Effector memory CD8-positive, alpha-beta T cell (primary cell): ENCODE results near the gene SH3RF3.

ENCODE experiments used
- ATAC-seq: fragments of 150-1000 bp; cut with Tn5 transposase; replicated peaks from 2 replicates; pipeline ENCODE4 v1.10.0; 2021; ENCODE audit warnings: mild to moderate bottlenecking, moderate library complexity
- DNase-seq, 3 experiments: peaks; one replicate each; pipeline ENCODE4 v3.0.0; 2021
- H3K27ac Mint-ChIP-seq, 2 donors: one replicate each; pipeline ENCODE4 v1.8.0; 2022; ENCODE audit warnings: mild to moderate bottlenecking in 2 of 2, mixed read lengths in 2 of 2, moderate library complexity in 2 of 2
- H3K27me3 Mint-ChIP-seq, 2 donors: one replicate each; pipeline ENCODE4 v1.8.0; 2022; ENCODE audit warnings: mixed read lengths in 2 of 2
- H3K36me3 Mint-ChIP-seq: one replicate; pipeline ENCODE4 v1.8.0; 2022; ENCODE audit warnings: mild to moderate bottlenecking, moderate library complexity, mixed read lengths; ENCODE audit not compliant: insufficient read depth
- H3K4me1 Mint-ChIP-seq, 2 donors: one replicate each; pipeline ENCODE4 v1.8.0; 2022; ENCODE audit warnings: low read depth in 2 of 2, mixed read lengths in 2 of 2
- H3K4me3 Mint-ChIP-seq, 2 donors: one replicate each; pipeline ENCODE4 v1.8.0; 2022; ENCODE audit warnings: mild to moderate bottlenecking in 2 of 2, mixed read lengths in 2 of 2, moderate library complexity in 2 of 2
- H3K9me3 Mint-ChIP-seq, 2 donors: one replicate each; pipeline ENCODE4 v1.8.0; 2022; ENCODE audit warnings: mixed read lengths in 2 of 2

The SH3RF3 gene

GRCh38 chr2:109326306-109326705 is 197.3 kb downstream of the SH3RF3 start:
- H3K9me3 Mint-ChIP-seq = no peaks in the 10 kb centered on the region
- H3K4me3 Mint-ChIP-seq = no peak overlapping the region
- DNase-seq (no peak), ATAC-seq (no peak)
- no peaks in the 10 kb centered on the region for H3K36me3 Mint-ChIP-seq
- peaks cover 27% of the 10 kb centered on the region in 2 donors for H3K27me3 Mint-ChIP-seq
- no peak overlapping the region for H3K27ac Mint-ChIP-seq
- H3K4me1 Mint-ChIP-seq = peaks cover 0 to 2% of the 10 kb centered on the region in 2 donors

GRCh38 chr2:109330056-109330455 is 201.1 kb downstream of the SH3RF3 start:
- Mint-ChIP-seq H3K27me3 (peaks cover 27 to 35% of the 10 kb centered on the region in 2 donors), H3K4me3 (no peak overlapping the region)

GRCh38 chr2:109331081-109331480 is 202.1 kb downstream of the SH3RF3 start:
- H3K27me3 Mint-ChIP-seq = peaks cover 30% of the 10 kb centered on the region in 2 donors
- H3K36me3 Mint-ChIP-seq = no peaks in the 10 kb centered on the region
- ATAC-seq (no peak), DNase-seq (no peak)
- peaks cover 13 to 24% of the 10 kb centered on the region in 2 donors for H3K4me1 Mint-ChIP-seq
- peak overlapping the region in 1 of 2 donors; percentile 16 for H3K27ac Mint-ChIP-seq
- no peak overlapping the region for H3K4me3 Mint-ChIP-seq
- no peaks in the 10 kb centered on the region for H3K9me3 Mint-ChIP-seq

More at GRCh38 chr2:109330056-109330455, 201.1 kb downstream of the SH3RF3 start:
- H3K9me3 Mint-ChIP-seq = no peaks in the 10 kb centered on the region
- DNase-seq (no peak), ATAC-seq (no peak)
- H3K4me1 Mint-ChIP-seq = peaks cover 5 to 16% of the 10 kb centered on the region in 2 donors
- H3K36me3 Mint-ChIP-seq = no peaks in the 10 kb centered on the region
- no peak overlapping the region for H3K27ac Mint-ChIP-seq

- peak overlapping the region; percentile 71 to 83 for H3K4me3 Mint-ChIP-seq
- DNase-seq (no peak), ATAC-seq (peak; percentile 39)
- H3K4me1 Mint-ChIP-seq = peaks cover 13 to 26% of the 10 kb centered on the region in 2 donors
- peak overlapping the region in 1 of 2 donors; percentile 89 for H3K27ac Mint-ChIP-seq
- H3K9me3 Mint-ChIP-seq = no peaks in the 10 kb centered on the region
- H3K27me3 Mint-ChIP-seq = peaks cover 24 to 29% of the 10 kb centered on the region in 2 donors
- no peaks in the 10 kb centered on the region for H3K36me3 Mint-ChIP-seq
These were observed 203.2 kb downstream of the SH3RF3 start for GRCh38 chr2:109331896-109332848.

GRCh38 chr2:109332880-109333279 is 203.9 kb downstream of the SH3RF3 start:
- DNase-seq (no peak), ATAC-seq (no peak)
- Mint-ChIP-seq H3K4me1 (peaks cover 13 to 26% of the 10 kb centered on the region in 2 donors), H3K27me3 (peaks cover 27 to 34% of the 10 kb centered on the region in 2 donors), H3K4me3 (no peak overlapping the region), H3K9me3 (no peaks in the 10 kb centered on the region), H3K36me3 (no peaks in the 10 kb centered on the region), H3K27ac (no peak overlapping the region)

GRCh38 chr2:109333414-109334210 is 204.6 kb downstream of the SH3RF3 start:
- no peaks in the 10 kb centered on the region for H3K9me3 Mint-ChIP-seq
- no peak overlapping the region for H3K4me3 Mint-ChIP-seq
- no peak for DNase-seq
- peaks cover 21 to 33% of the 10 kb centered on the region in 2 donors for H3K27me3 Mint-ChIP-seq
- H3K36me3 Mint-ChIP-seq = no peaks in the 10 kb centered on the region
- H3K4me1 Mint-ChIP-seq = peaks cover 13 to 26% of the 10 kb centered on the region in 2 donors
- no peak for ATAC-seq
- no peak overlapping the region for H3K27ac Mint-ChIP-seq

- no peaks in the 10 kb centered on the region for H3K36me3 Mint-ChIP-seq
- no peak for DNase-seq
- ATAC-seq = peak; percentile 26
- H3K27ac Mint-ChIP-seq = peak overlapping the region in 1 of 2 donors; percentile 11
- peak overlapping the region; percentile 31 to 47 for H3K4me3 Mint-ChIP-seq
- no peaks in the 10 kb centered on the region for H3K9me3 Mint-ChIP-seq
- H3K4me1 Mint-ChIP-seq = peaks cover 13 to 23% of the 10 kb centered on the region in 2 donors
- peaks cover 13 to 30% of the 10 kb centered on the region in 2 donors for H3K27me3 Mint-ChIP-seq
These were observed 206.7 kb downstream of the SH3RF3 start for GRCh38 chr2:109335631-109336176.

- Mint-ChIP-seq H3K27ac (no peak overlapping the region), H3K27me3 (peaks cover 13 to 30% of the 10 kb centered on the region in 2 donors), H3K36me3 (no peaks in the 10 kb centered on the region), H3K9me3 (no peaks in the 10 kb centered on the region), H3K4me3 (no peak overlapping the region), H3K4me1 (peaks cover 13 to 23% of the 10 kb centered on the region in 2 donors)
- ATAC-seq = no peak
- no peak for DNase-seq
These were observed 207.3 kb downstream of the SH3RF3 start for GRCh38 chr2:109336296-109336695.

- Mint-ChIP-seq H3K36me3 (no peaks in the 10 kb centered on the region), H3K4me1 (peaks cover 10 to 20% of the 10 kb centered on the region in 2 donors), H3K4me3 (no peak overlapping the region), H3K27ac (no peak overlapping the region), H3K27me3 (peaks cover 13 to 26% of the 10 kb centered on the region in 2 donors), H3K9me3 (no peaks in the 10 kb centered on the region)
- DNase-seq = no peak
- no peak for ATAC-seq
These were observed 208.2 kb downstream of the SH3RF3 start for GRCh38 chr2:109337221-109337620.

GRCh38 chr2:109339519-109339966 is 210.5 kb downstream of the SH3RF3 start:
- H3K27me3 Mint-ChIP-seq = peaks cover 13 to 21% of the 10 kb centered on the region in 2 donors
- H3K9me3 Mint-ChIP-seq = no peaks in the 10 kb centered on the region
- no peak overlapping the region for H3K4me3 Mint-ChIP-seq
- DNase-seq (no peak), ATAC-seq (no peak)
- no peaks in the 10 kb centered on the region for H3K36me3 Mint-ChIP-seq
- H3K4me1 Mint-ChIP-seq = peaks cover 8 to 10% of the 10 kb centered on the region in 2 donors
- no peak overlapping the region for H3K27ac Mint-ChIP-seq

GRCh38 chr2:109340381-109340780 is 211.4 kb downstream of the SH3RF3 start:
- Mint-ChIP-seq H3K27me3 (peaks cover 9 to 21% of the 10 kb centered on the region in 2 donors), H3K36me3 (no peaks in the 10 kb centered on the region), H3K4me3 (no peak overlapping the region), H3K4me1 (peaks cover 5 to 6% of the 10 kb centered on the region in 2 donors), H3K27ac (no peak overlapping the region), H3K9me3 (no peaks in the 10 kb centered on the region)
- DNase-seq (no peak), ATAC-seq (no peak)

GRCh38 chr2:109341355-109342255 is 212.6 kb downstream of the SH3RF3 start:
- H3K27me3 Mint-ChIP-seq = peaks cover 4 to 21% of the 10 kb centered on the region in 2 donors
- no peak for DNase-seq
- ATAC-seq = no peak
- H3K36me3 Mint-ChIP-seq = no peaks in the 10 kb centered on the region
- no peaks in the 10 kb centered on the region for H3K9me3 Mint-ChIP-seq
- no peak overlapping the region for H3K4me3 Mint-ChIP-seq
- H3K27ac Mint-ChIP-seq = no peak overlapping the region
- H3K4me1 Mint-ChIP-seq = no peaks in the 10 kb centered on the region
